Measurements from ENCODE around the gene ST7.

ST7 gene

DNA sequence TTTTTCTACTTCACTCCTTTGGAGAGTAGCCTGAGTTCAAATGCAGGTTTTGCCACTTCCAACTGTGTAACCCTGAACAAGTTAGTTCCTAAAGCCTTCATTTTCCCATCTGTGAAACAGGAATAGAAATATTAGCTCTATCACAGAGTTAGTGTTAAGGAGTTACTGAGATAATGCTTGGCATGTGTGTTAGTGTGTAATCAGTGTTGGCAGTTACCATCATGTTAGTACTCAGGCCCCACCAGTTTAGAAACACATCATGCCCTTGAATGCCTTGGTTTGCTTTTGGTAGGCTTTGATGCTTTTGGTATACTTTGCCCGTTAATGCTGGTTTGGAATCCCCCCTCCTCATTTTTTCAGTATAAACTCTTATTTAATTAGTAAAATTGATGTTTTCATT lies 249.9 kb downstream of the ST7 start:
- Histone ChIP-seq H3K9me3 (ENCODE audit: severe bottlenecking) (no peaks in the 10 kb centered on the region), H3K27ac (no peak overlapping the region), H3K36me3 (no peaks in the 10 kb centered on the region), H3K27me3 (ENCODE audit: insufficient read depth, low read depth, severe bottlenecking) (peaks cover 58% of the 10 kb centered on the region), H3K4me3 (ENCODE audit: low read depth, low read length) (no peak overlapping the region)
- no peak for DNase-seq
- TF ChIP-seq, protein P1, sequence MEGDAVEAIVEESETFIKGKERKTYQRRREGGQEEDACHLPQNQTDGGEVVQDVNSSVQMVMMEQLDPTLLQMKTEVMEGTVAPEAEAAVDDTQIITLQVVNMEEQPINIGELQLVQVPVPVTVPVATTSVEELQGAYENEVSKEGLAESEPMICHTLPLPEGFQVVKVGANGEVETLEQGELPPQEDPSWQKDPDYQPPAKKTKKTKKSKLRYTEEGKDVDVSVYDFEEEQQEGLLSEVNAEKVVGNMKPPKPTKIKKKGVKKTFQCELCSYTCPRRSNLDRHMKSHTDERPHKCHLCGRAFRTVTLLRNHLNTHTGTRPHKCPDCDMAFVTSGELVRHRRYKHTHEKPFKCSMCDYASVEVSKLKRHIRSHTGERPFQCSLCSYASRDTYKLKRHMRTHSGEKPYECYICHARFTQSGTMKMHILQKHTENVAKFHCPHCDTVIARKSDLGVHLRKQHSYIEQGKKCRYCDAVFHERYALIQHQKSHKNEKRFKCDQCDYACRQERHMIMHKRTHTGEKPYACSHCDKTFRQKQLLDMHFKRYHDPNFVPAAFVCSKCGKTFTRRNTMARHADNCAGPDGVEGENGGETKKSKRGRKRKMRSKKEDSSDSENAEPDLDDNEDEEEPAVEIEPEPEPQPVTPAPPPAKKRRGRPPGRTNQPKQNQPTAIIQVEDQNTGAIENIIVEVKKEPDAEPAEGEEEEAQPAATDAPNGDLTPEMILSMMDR (IDR thresholded peaks at IDR 0.05; ENCODE audit: low read depth, low read length) = no peak

GRCh38 chr7:117205873-117206272 lies 252.6 kb downstream of the ST7 start:
- Histone ChIP-seq H3K27me3 (ENCODE audit: insufficient read depth, low read depth, severe bottlenecking) (peaks cover 67% of the 10 kb centered on the region), H3K9me3 (ENCODE audit: severe bottlenecking) (no peaks in the 10 kb centered on the region), H3K4me3 (ENCODE audit: low read depth, low read length) (no peak overlapping the region), H3K27ac (no peak overlapping the region), H3K36me3 (no peaks in the 10 kb centered on the region)
- no peak for DNase-seq
- TF ChIP-seq, protein P1 (IDR thresholded peaks at IDR 0.05; ENCODE audit: low read depth, low read length) = no peak

GRCh38 chr7:117208257-117208656 lies 255.0 kb downstream of the ST7 start:
- Histone ChIP-seq H3K4me3 (ENCODE audit: low read depth, low read length) (no peak overlapping the region), H3K9me3 (ENCODE audit: severe bottlenecking) (no peaks in the 10 kb centered on the region)
- DNase-seq = no peak

GRCh38 chr7:117210397-117210796 lies 257.1 kb downstream of the ST7 start:
- no peaks in the 10 kb centered on the region for H3K36me3 ChIP-seq
- DNase-seq = no peak
- TF ChIP-seq, protein P1 (IDR thresholded peaks at IDR 0.05; ENCODE audit: low read depth, low read length) = no peak

More at GRCh38 chr7:117208257-117208656, 255.0 kb downstream of the ST7 start:
- Histone ChIP-seq H3K36me3 (no peaks in the 10 kb centered on the region), H3K27ac (no peak overlapping the region), H3K27me3 (ENCODE audit: insufficient read depth, low read depth, severe bottlenecking) (peaks cover 74% of the 10 kb centered on the region)
- TF ChIP-seq, protein P1 (IDR thresholded peaks at IDR 0.05; ENCODE audit: low read depth, low read length) = no peak

DNA sequence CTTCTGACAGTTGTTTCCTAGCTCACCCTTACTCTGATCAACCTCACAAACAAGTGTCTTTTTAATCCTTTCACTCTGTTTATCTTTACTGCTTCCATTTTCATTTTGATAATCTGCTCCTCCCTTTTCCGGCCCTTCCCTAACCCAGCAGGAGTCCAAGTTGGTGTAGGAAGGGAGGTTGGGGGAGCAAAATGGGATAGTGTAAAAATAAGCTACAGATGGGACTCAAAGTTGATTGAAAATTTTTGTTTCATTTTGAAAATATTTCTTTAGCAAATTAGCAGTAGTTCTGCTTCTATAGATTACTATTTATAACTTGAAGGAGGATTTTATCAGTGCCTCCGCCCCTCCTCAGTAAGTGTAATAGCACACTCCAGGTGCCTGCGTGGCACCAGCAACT lies 257.6 kb downstream of the ST7 start:
- no peak for DNase-seq
- H3K27me3 ChIP-seq (ENCODE audit: insufficient read depth, low read depth, severe bottlenecking) = peaks cover 83% of the 10 kb centered on the region
- no peaks in the 10 kb centered on the region for H3K36me3 ChIP-seq
- H3K27ac ChIP-seq = no peak overlapping the region
- no peaks in the 10 kb centered on the region for H3K9me3 ChIP-seq (ENCODE audit: severe bottlenecking)
- TF ChIP-seq, protein P1 (IDR thresholded peaks at IDR 0.05; ENCODE audit: low read depth, low read length) = no peak
- H3K4me3 ChIP-seq (ENCODE audit: low read depth, low read length) = no peak overlapping the region

More at GRCh38 chr7:117210397-117210796, 257.1 kb downstream of the ST7 start:
- Histone ChIP-seq H3K9me3 (ENCODE audit: severe bottlenecking) (no peaks in the 10 kb centered on the region), H3K4me3 (ENCODE audit: low read depth, low read length) (no peak overlapping the region), H3K27me3 (ENCODE audit: insufficient read depth, low read depth, severe bottlenecking) (peaks cover 81% of the 10 kb centered on the region), H3K27ac (no peak overlapping the region)

DNA sequence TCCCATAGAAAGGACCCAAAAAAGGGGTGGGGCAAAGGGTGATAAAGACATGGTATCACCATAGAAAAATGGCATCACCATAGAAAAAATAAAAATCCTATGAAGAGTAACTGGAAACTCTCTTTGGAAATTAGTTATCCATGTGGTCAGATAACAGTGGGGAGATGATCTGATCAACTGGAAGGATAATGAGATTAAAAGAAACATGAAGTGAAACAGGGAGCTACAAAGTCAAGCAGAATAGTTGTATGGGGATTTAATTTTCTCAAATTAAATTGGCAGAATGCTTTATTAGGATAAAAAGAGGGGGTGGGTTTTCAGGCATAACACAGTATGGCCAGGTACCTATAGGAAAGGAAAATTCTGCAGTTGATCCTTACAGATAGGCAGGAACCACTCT lies 258.3 kb downstream of the ST7 start:
- no peaks in the 10 kb centered on the region for H3K36me3 ChIP-seq
- H3K9me3 ChIP-seq (ENCODE audit: severe bottlenecking) = no peaks in the 10 kb centered on the region
- H3K27me3 ChIP-seq (ENCODE audit: insufficient read depth, low read depth, severe bottlenecking) = peaks cover 84% of the 10 kb centered on the region
- no peak overlapping the region for H3K27ac ChIP-seq
- no peak overlapping the region for H3K4me3 ChIP-seq (ENCODE audit: low read depth, low read length)
- no peak for DNase-seq
- TF ChIP-seq, protein P1 (IDR thresholded peaks at IDR 0.05; ENCODE audit: low read depth, low read length) = no peak
